ENCODE measurements around the gene OR5AC2. TPM values are rescaled to one million over a fixed set of nuclear protein-coding genes. Genes with fewer than 3 reads are reported as not detected.

OR5AC2 gene
- polyA plus RNA-seq, 1 of the 3 experiments (the other 2 are of a cell fraction) = not detected

DNA sequence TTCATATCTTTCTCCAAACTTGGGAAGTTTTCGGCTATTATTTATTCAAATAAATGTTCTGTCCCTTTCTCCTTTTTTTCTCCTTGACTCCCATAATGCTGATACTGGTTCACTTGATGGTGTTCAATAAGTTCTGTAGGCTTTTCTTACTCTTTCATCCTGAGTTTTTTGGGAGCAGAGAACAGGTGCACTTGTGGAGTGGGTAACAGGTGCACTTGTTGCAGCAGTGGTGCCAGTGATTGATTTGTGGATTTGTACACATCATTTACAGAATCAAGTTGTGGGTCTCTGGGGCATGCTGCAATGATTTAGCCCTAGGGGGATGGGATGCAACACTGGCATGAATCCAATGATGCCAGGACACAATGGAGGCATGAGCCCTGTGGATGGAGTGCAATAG is 28.7 kb downstream of the OR5AC2 start:
- TF ChIP-seq, protein P1, sequence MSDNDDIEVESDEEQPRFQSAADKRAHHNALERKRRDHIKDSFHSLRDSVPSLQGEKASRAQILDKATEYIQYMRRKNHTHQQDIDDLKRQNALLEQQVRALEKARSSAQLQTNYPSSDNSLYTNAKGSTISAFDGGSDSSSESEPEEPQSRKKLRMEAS (IDR thresholded peaks at IDR 0.05; ENCODE audit: low read depth) = no peak
- TF ChIP-seq, protein P2, sequence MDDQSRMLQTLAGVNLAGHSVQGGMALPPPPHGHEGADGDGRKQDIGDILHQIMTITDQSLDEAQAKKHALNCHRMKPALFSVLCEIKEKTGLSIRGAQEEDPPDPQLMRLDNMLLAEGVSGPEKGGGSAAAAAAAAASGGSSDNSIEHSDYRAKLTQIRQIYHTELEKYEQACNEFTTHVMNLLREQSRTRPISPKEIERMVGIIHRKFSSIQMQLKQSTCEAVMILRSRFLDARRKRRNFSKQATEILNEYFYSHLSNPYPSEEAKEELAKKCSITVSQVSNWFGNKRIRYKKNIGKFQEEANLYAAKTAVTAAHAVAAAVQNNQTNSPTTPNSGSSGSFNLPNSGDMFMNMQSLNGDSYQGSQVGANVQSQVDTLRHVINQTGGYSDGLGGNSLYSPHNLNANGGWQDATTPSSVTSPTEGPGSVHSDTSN (IDR thresholded peaks at IDR 0.05) = no peak
- TF ChIP-seq, protein P3, sequence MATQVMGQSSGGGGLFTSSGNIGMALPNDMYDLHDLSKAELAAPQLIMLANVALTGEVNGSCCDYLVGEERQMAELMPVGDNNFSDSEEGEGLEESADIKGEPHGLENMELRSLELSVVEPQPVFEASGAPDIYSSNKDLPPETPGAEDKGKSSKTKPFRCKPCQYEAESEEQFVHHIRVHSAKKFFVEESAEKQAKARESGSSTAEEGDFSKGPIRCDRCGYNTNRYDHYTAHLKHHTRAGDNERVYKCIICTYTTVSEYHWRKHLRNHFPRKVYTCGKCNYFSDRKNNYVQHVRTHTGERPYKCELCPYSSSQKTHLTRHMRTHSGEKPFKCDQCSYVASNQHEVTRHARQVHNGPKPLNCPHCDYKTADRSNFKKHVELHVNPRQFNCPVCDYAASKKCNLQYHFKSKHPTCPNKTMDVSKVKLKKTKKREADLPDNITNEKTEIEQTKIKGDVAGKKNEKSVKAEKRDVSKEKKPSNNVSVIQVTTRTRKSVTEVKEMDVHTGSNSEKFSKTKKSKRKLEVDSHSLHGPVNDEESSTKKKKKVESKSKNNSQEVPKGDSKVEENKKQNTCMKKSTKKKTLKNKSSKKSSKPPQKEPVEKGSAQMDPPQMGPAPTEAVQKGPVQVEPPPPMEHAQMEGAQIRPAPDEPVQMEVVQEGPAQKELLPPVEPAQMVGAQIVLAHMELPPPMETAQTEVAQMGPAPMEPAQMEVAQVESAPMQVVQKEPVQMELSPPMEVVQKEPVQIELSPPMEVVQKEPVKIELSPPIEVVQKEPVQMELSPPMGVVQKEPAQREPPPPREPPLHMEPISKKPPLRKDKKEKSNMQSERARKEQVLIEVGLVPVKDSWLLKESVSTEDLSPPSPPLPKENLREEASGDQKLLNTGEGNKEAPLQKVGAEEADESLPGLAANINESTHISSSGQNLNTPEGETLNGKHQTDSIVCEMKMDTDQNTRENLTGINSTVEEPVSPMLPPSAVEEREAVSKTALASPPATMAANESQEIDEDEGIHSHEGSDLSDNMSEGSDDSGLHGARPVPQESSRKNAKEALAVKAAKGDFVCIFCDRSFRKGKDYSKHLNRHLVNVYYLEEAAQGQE (IDR thresholded peaks at IDR 0.05; ENCODE audit: low read depth, low read length) = no peak
- TF ChIP-seq TAF1 (IDR thresholded peaks at IDR 0.05; ENCODE audit: borderline replicate concordance, low read depth, low read length) = no peak
- no peak for TF ChIP-seq NRF1 (IDR thresholded peaks at IDR 0.05; ENCODE audit: low read depth, low read length)
- TF ChIP-seq YY1 (IDR thresholded peaks at IDR 0.05; ENCODE audit: low read depth) = no peak
- TF ChIP-seq TCF12 (IDR thresholded peaks at IDR 0.05) = no peak
- TF ChIP-seq, protein P4, sequence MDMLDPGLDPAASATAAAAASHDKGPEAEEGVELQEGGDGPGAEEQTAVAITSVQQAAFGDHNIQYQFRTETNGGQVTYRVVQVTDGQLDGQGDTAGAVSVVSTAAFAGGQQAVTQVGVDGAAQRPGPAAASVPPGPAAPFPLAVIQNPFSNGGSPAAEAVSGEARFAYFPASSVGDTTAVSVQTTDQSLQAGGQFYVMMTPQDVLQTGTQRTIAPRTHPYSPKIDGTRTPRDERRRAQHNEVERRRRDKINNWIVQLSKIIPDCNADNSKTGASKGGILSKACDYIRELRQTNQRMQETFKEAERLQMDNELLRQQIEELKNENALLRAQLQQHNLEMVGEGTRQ (IDR thresholded peaks at IDR 0.05; ENCODE audit: borderline replicate concordance, low read depth, low read length) = no peak
- TF ChIP-seq, protein P5, sequence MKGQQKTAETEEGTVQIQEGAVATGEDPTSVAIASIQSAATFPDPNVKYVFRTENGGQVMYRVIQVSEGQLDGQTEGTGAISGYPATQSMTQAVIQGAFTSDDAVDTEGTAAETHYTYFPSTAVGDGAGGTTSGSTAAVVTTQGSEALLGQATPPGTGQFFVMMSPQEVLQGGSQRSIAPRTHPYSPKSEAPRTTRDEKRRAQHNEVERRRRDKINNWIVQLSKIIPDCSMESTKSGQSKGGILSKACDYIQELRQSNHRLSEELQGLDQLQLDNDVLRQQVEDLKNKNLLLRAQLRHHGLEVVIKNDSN (IDR thresholded peaks at IDR 0.05; ENCODE audit: borderline replicate concordance, low read depth) = no peak
- no peak for TF ChIP-seq NFIC (IDR thresholded peaks at IDR 0.05; ENCODE audit: borderline replicate concordance)
- TF ChIP-seq, protein P6, sequence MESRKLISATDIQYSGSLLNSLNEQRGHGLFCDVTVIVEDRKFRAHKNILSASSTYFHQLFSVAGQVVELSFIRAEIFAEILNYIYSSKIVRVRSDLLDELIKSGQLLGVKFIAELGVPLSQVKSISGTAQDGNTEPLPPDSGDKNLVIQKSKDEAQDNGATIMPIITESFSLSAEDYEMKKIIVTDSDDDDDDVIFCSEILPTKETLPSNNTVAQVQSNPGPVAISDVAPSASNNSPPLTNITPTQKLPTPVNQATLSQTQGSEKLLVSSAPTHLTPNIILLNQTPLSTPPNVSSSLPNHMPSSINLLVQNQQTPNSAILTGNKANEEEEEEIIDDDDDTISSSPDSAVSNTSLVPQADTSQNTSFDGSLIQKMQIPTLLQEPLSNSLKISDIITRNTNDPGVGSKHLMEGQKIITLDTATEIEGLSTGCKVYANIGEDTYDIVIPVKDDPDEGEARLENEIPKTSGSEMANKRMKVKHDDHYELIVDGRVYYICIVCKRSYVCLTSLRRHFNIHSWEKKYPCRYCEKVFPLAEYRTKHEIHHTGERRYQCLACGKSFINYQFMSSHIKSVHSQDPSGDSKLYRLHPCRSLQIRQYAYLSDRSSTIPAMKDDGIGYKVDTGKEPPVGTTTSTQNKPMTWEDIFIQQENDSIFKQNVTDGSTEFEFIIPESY (IDR thresholded peaks at IDR 0.05; ENCODE audit: borderline replicate concordance, low read depth) = no peak
- TF ChIP-seq RFX5 (IDR thresholded peaks at IDR 0.05; ENCODE audit: low read length) = no peak
- TF ChIP-seq MXI1 (IDR thresholded peaks at IDR 0.05; ENCODE audit: low read depth, low read length) = no peak
- TF ChIP-seq CHD2 (IDR thresholded peaks at IDR 0.05; ENCODE audit: low read length, partially characterized antibody) = no peak
- TF ChIP-seq TEAD4 (IDR thresholded peaks at IDR 0.05; ENCODE audit: borderline replicate concordance, insufficient read depth) = no peak
- TF ChIP-seq, protein P7, sequence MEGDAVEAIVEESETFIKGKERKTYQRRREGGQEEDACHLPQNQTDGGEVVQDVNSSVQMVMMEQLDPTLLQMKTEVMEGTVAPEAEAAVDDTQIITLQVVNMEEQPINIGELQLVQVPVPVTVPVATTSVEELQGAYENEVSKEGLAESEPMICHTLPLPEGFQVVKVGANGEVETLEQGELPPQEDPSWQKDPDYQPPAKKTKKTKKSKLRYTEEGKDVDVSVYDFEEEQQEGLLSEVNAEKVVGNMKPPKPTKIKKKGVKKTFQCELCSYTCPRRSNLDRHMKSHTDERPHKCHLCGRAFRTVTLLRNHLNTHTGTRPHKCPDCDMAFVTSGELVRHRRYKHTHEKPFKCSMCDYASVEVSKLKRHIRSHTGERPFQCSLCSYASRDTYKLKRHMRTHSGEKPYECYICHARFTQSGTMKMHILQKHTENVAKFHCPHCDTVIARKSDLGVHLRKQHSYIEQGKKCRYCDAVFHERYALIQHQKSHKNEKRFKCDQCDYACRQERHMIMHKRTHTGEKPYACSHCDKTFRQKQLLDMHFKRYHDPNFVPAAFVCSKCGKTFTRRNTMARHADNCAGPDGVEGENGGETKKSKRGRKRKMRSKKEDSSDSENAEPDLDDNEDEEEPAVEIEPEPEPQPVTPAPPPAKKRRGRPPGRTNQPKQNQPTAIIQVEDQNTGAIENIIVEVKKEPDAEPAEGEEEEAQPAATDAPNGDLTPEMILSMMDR (IDR thresholded peaks at IDR 0.05) = no peak
- H3K4me2 ChIP-seq = no peak overlapping the region
- 40% methylated on average over 1 of the region's 1 CpG for WGBS (ENCODE audit: low lambda C conversion rate)
- CTCF ChIA-PET = no interaction called here
- no peak overlapping the region for H3K9ac ChIP-seq
- no peaks in the 10 kb centered on the region for H3K79me2 ChIP-seq (ENCODE audit: insufficient read depth)
- no peaks in the 10 kb centered on the region for H3K9me3 ChIP-seq
- H4K20me1 ChIP-seq (ENCODE audit: insufficient read depth) = no peaks in the 10 kb centered on the region
- H3F3A ChIP-seq (replicated peaks; ENCODE audit: insufficient read depth) = no peaks in the 10 kb centered on the region
- H3K4me1 ChIP-seq (ENCODE audit: control insufficient read depth in 1 of 2, insufficient read depth in 2 of 2, low read depth in 1 of 2, low read length in 1 of 2) = no peaks in the 10 kb centered on the region
- no peaks in the 10 kb centered on the region for H3K36me3 ChIP-seq (replicated peaks in 1 of 2; ENCODE audit: control insufficient read depth in 1 of 2, insufficient read depth in 2 of 2, low read length in 1 of 2)
- H3K27ac ChIP-seq (ENCODE audit: low read depth in 2 of 2, low read length in 1 of 2) = no peak overlapping the region
- no peak for DNase-seq
- no peak overlapping the region for H2AFZ ChIP-seq (ENCODE audit: low read depth)
- no peaks in the 10 kb centered on the region for H3K9me2 ChIP-seq
- H3K27me3 ChIP-seq (ENCODE audit: insufficient read depth) = no peaks in the 10 kb centered on the region
- H3K4me3 ChIP-seq (ENCODE audit: low read depth in 2 of 2, low read length in 1 of 2) = no peak overlapping the region
- POLR2A ChIA-PET = no interaction called here

Data from SK-N-SH (cell line).